K562 (cell line): ENCODE results near the gene KRT16. TPM values are rescaled to one million over a fixed set of nuclear protein-coding genes. Genes with fewer than 3 reads are reported as not detected.

Experiments
- ATAC-seq: fragments of 200-7000 bp; cut with Tn5 transposase; 3 replicates; pipeline ENCODE4 v1.9.1; 2020; ENCODE audit warnings: moderate library complexity
- BruUV-seq: library from RNA; stranded (reverse); fragments of 400-500 nt; replicated peaks from 2 replicates; lab custom pipeline; 2021; lab: Mats Ljungman, UMichigan
- CTCF ChIA-PET: fragments of 300-600 bp; formaldehyde crosslinking; extraction: SDS; loops from one replicate; lab custom pipeline; 2021; ENCODE audit warnings: low intra/inter-chr PET ratio; lab: Yijun Ruan, JAX
- POLR2A ChIA-PET: fragments of 300-600, 350-650 bp; sonication (Branson Sonifier 250); formaldehyde crosslinking; extraction: SDS; loops from one replicate; lab custom pipeline; 2021; ENCODE audit warnings: antibody characterized with exemption, inconsistent platforms; lab: Yijun Ruan, JAX
- DNase-seq, 4 experiments: peaks; one replicate each; pipeline versions ENCODE4 v3.0.0 to v3.0.0-alpha.2; 2011 to 2018; ENCODE audit warnings: low spot score in 3 of 4, mixed read lengths in 3 of 4; ENCODE audit errors: extremely low read depth in 1 of 4
- FAIRE-seq: peaks from 2 replicates; lab custom pipeline; 2011; peaks lifted over from hg19 to GRCh38; lab: Jason Lieb, UNC
- H2AFZ ChIP-seq: 2 replicates; pipeline ENCODE4 v1.6.0; 2011; ENCODE audit warnings: low read depth, low read length, control low read depth, inconsistent platforms
- H3K27ac ChIP-seq: fragments of 200-600 bp; 3 replicates; pipeline ENCODE4 v1.8.0; 2011; ENCODE audit warnings: low read depth, mild to moderate bottlenecking, control low read depth, inconsistent platforms, low read length, moderate library complexity, mixed read lengths; ENCODE audit errors: extremely low read depth
- H3K27me3 ChIP-seq, 2 experiments: fragments of 300-600 bp in 1 of 2; 2 replicates in 1 of 2; 3 replicates in 1 of 2; pipeline versions ENCODE4 v1.6.0 to v1.8.0; 2011; ENCODE audit warnings: inconsistent platforms in 2 of 2, low read length in 2 of 2, mild to moderate bottlenecking in 1 of 2, mixed read lengths in 1 of 2, moderate library complexity in 1 of 2; ENCODE audit not compliant: control insufficient read depth in 2 of 2, insufficient read depth in 2 of 2
- H3K36me3 ChIP-seq: fragments of 300-600 bp; 3 replicates; pipeline ENCODE4 v1.8.0; 2011; ENCODE audit warnings: mild to moderate bottlenecking, low read length, inconsistent platforms; ENCODE audit not compliant: control insufficient read depth, insufficient read depth
- H3K4me1 ChIP-seq, 2 experiments: fragments of 200-600 bp in 1 of 2; replicated peaks in 1 of 2; 2 replicates in 1 of 2; 3 replicates in 1 of 2; pipeline versions ENCODE4 v1.5.1 to v1.8.0; 2011; ENCODE audit warnings: inconsistent platforms in 2 of 2, low read length in 2 of 2, mild to moderate bottlenecking in 1 of 2, mixed read lengths in 1 of 2, moderate library complexity in 1 of 2; ENCODE audit not compliant: control insufficient read depth in 2 of 2, insufficient read depth in 2 of 2
- H3K4me2 ChIP-seq: 2 replicates; pipeline ENCODE4 v1.6.1; 2011; ENCODE audit warnings: low read length, control low read depth, inconsistent platforms, mixed read lengths; ENCODE audit not compliant: insufficient read depth
- H3K4me3 ChIP-seq: fragments of 200-600 bp; sonication (generic), shearing (Covaris generic); 2 replicates; pipeline ENCODE4 v1.5.1; 2016; ENCODE audit warnings: control low read depth, inconsistent platforms
- H3K79me2 ChIP-seq: fragments of 200-600 bp; 3 replicates; pipeline ENCODE4 v1.8.0; 2011; ENCODE audit warnings: low read length, inconsistent platforms; ENCODE audit not compliant: control insufficient read depth, insufficient read depth
- H3K9ac ChIP-seq, 2 experiments: 2 replicates each; pipeline versions ENCODE4 v1.6.0 to v1.6.1; 2011; ENCODE audit warnings: low read depth in 2 of 2, low read length in 2 of 2, control low read depth in 1 of 2, inconsistent platforms in 1 of 2, mild to moderate bottlenecking in 1 of 2, mixed read lengths in 1 of 2; ENCODE audit not compliant: insufficient read depth in 1 of 2
- H3K9me1 ChIP-seq: one replicate; pipeline ENCODE4 v1.6.0; 2011; ENCODE audit warnings: inconsistent platforms, mild to moderate bottlenecking, low read length, moderate library complexity; ENCODE audit not compliant: control insufficient read depth, insufficient read depth
- H3K9me3 ChIP-seq: replicated peaks from 2 replicates; pipeline ENCODE4 v1.5.1; 2011; ENCODE audit warnings: low read depth, low read length, inconsistent platforms; ENCODE audit not compliant: control insufficient read depth, insufficient read depth
- H4K20me1 ChIP-seq: replicated peaks from 2 replicates; pipeline ENCODE4 v1.6.1; 2011; ENCODE audit warnings: low read length, inconsistent platforms, mixed read lengths; ENCODE audit not compliant: control insufficient read depth, insufficient read depth
- ARHGAP35 ChIP-seq: fragments of 450-650 bp; IDR thresholded peaks from 2 replicates; pipeline ENCODE4 v1.6.1; 2018; ENCODE audit not compliant: partially characterized antibody
- CREB1 ChIP-seq, 2 experiments: sonication (generic) in 1 of 2; formaldehyde crosslinking in 1 of 2; IDR thresholded peaks; 2 replicates each; pipeline versions ENCODE4 v1.6.1 to v1.8.0; 2012 to 2022; ENCODE audit warnings: inconsistent platforms in 1 of 2, mild to moderate bottlenecking in 1 of 2, missing genetic modification reagents in 1 of 2, moderate library complexity in 1 of 2
- CTCF ChIP-seq, 3 experiments: IDR thresholded peaks in 2 of 3; conservative IDR thresholded peaks in 1 of 3; 2 replicates each; pipeline ENCODE4 v1.5.1; 2011 to 2012; ENCODE audit warnings: low read length in 3 of 3, mild to moderate bottlenecking in 3 of 3, control low read depth in 2 of 3, improper control_type of control experiment in 1 of 3, inconsistent platforms in 1 of 3, low read depth in 1 of 3, mixed read lengths in 1 of 3, moderate library complexity in 1 of 3; ENCODE audit not compliant: insufficient read depth in 2 of 3
- FOXA1 ChIP-seq: fragments of 450-650 bp; IDR thresholded peaks from 2 replicates; pipeline ENCODE4 v1.6.1; 2016; ENCODE audit warnings: mild to moderate bottlenecking, borderline replicate concordance
- HDAC1 ChIP-seq, 2 experiments: fragments of 450-650 bp; IDR thresholded peaks; 2 replicates each; pipeline ENCODE4 v1.6.1; 2016 to 2017; ENCODE audit warnings: inconsistent platforms in 1 of 2, mild to moderate bottlenecking in 1 of 2, moderate library complexity in 1 of 2
- HDAC6 ChIP-seq: IDR thresholded peaks from 2 replicates; pipeline ENCODE4 v1.6.1; 2012; ENCODE audit warnings: low read depth, mild to moderate bottlenecking, control low read depth, inconsistent platforms, low read length, moderate library complexity
- MCM5 ChIP-seq: fragments of 450-650 bp; IDR thresholded peaks from 2 replicates; pipeline ENCODE4 v1.6.1; 2016; ENCODE audit warnings: low read depth
- MYC ChIP-seq, 2 experiments: fragments of 250-450 bp in 1 of 2; sonication (Bioruptor Pico) in 1 of 2; IDR thresholded peaks; 2 replicates each; pipeline versions ENCODE4 v1.5.1 to v1.6.1; 2012 to 2021; ENCODE audit warnings: low read depth in 2 of 2, borderline replicate concordance in 1 of 2, improper control_type of control experiment in 1 of 2, low read length in 1 of 2, mild to moderate bottlenecking in 1 of 2, moderate library complexity in 1 of 2
- NFATC3 ChIP-seq: fragments of 450-650 bp; IDR thresholded peaks from 2 replicates; pipeline ENCODE4 v1.6.1; 2017; ENCODE audit warnings: mild to moderate bottlenecking
- PHB2 ChIP-seq: fragments of 450-650 bp; IDR thresholded peaks from 2 replicates; pipeline ENCODE4 v1.6.1; 2017; ENCODE audit warnings: low read depth
- PHF8 ChIP-seq: fragments of 200-600 bp; sonication (generic); IDR thresholded peaks from 2 replicates; pipeline ENCODE4 v1.6.1; 2012; ENCODE audit warnings: mixed run types, mild to moderate bottlenecking, inconsistent platforms, low read length, moderate library complexity, borderline replicate concordance
- RNF219 ChIP-seq: fragments of 250-450 bp; sonication (Bioruptor Pico); IDR thresholded peaks from 2 replicates; pipeline ENCODE4 v1.5.0; 2022; ENCODE audit warnings: mild to moderate bottlenecking
- SMARCA5 ChIP-seq: fragments of 450-650 bp; IDR thresholded peaks from 2 replicates; pipeline ENCODE4 v1.6.1; 2016
- ZNF512 ChIP-seq: IDR thresholded peaks from 2 replicates; pipeline ENCODE4 v1.6.1; 2016; ENCODE audit warnings: missing genetic modification characterization, missing compliant biosample characterization
- ZNF586 ChIP-seq: fragments of 450-650 bp; formaldehyde crosslinking; conservative IDR thresholded peaks from 2 replicates; pipeline ENCODE4 v1.4.0; 2020; ENCODE audit warnings: mild to moderate bottlenecking, moderate library complexity
- ZNF696 ChIP-seq: fragments of 250-450 bp; sonication (Bioruptor Pico); conservative IDR thresholded peaks from 2 replicates; pipeline ENCODE4 v1.4.0; 2020; ENCODE audit warnings: mild to moderate bottlenecking, moderate library complexity
- ZNF764 ChIP-seq: fragments of 250-450 bp; sonication (Bioruptor Pico); IDR thresholded peaks from 2 replicates; pipeline ENCODE4 v1.4.0; 2020; ENCODE audit warnings: low read depth, mild to moderate bottlenecking, moderate library complexity
- WGBS: fragments of 100-300 bp; shearing (Covaris generic); methylation state at CpG from one replicate; pipeline ENCODE4 v1.1.6; 2016; ENCODE audit warnings: low coverage, mixed read lengths; ENCODE audit not compliant: insufficient coverage; ENCODE audit errors: missing lambda C conversion rate; 5-methylcytosine and 5-hydroxymethylcytosine counted together
- in situ Hi-C: fragments of 300-500 bp; cut with MboI; formaldehyde crosslinking; loops from 4 replicates; pipeline ENCODE4 v1.15.0; 2018; ENCODE audit warnings: inconsistent platforms, mixed read lengths
- intact Hi-C: fragments of 100-400 bp; cut with micrococcal nuclease; formaldehyde crosslinking; loops from 2 replicates; pipeline ENCODE4 v1.14.2; 2022
- polyA plus RNA-seq, 8 experiments: library from polyadenylated mRNA; depleted of rRNA in 4 of 8; stranded (reverse) in 5 of 8; unstranded in 3 of 8; fragments of >200 nt; fragmentation: Nextera tagmentation in 2 of 8; fragmentation: Illumina TruSeq in 1 of 8; extraction: Ambion mirVana in 2 of 8; extraction: Trizol in 1 of 8; gene quantifications; 2 replicates each; pipeline versions ENCODE4 v1.2.1 to v1.2.3, GENCODE V29; 2011 to 2014; ENCODE audit warnings: inconsistent platforms in 1 of 8, missing spikeins in 1 of 8
- total RNA-seq, 7 experiments: library from RNA; depleted of rRNA in 6 of 7; stranded (reverse); fragments of >200 nt in 6 of 7; fragmentation: Illumina TruSeq in 2 of 7; extraction: Trizol in 2 of 7; gene quantifications; 2 replicates each; pipeline versions ENCODE4 v1.2.1 to v1.2.3, GENCODE V29; 2011 to 2021; ENCODE audit warnings: low replicate concordance in 1 of 7

Gene KRT16
- total and polyA plus RNA-seq, 9 of the 15 experiments (the other 6 are each of a cell fraction or from before 2014, with no cell fraction given): 0.04 TPM; not detected in 8

- TF ChIP-seq NFATC3 (no peak), PHB2 (no peak), PHF8 (no peak), HDAC1 (IDR thresholded peaks at IDR 0.05) (no peak), ZNF696 (CRISPR knock-in tag) (no peak), ZNF764 (CRISPR knock-in tag) (no peak), HDAC6 (no peak), ZNF586 (CRISPR knock-in tag) (no peak), RNF219 (CRISPR knock-in tag) (no peak), ZNF512 (tag) (no peak), MCM5 (no peak), FOXA1 (no peak), MYC (IDR thresholded peaks at IDR 0.05; ENCODE audit: low read depth, low read length) (no peak), MYC (CRISPR knock-in tag; IDR thresholded peaks at IDR 0.05; ENCODE audit: borderline replicate concordance, low read depth) (no peak), CTCF (IDR thresholded peaks at IDR 0.05 in 2 of 3, conservative IDR thresholded peaks at IDR 0.05 in 1 of 3; ENCODE audit: insufficient read depth in 2 of 3, low read depth in 1 of 3, low read length in 3 of 3) (no peak), ARHGAP35 (no peak), CREB1 (IDR thresholded peaks at IDR 0.05) (no peak), CREB1 (CRISPR knock-in tag; IDR thresholded peaks at IDR 0.05) (no peak), SMARCA5 (no peak)
- no TSS peak for BruUV-seq
- WGBS: 0% methylated on average over 1 of the region's 3 CpGs
- Histone ChIP-seq H3K9me3 (no peaks in the 10 kb centered on the region), H3K27me3 (peaks cover 20 to 23% of the 10 kb centered on the region in 2 experiments), H3K36me3 (no peaks in the 10 kb centered on the region), H3K4me2 (no peak overlapping the region), H3K9ac (peak overlapping the region in 1 of 2 experiments; percentile 20; a peak in 1 of 4 replicates), H3K79me2 (no peaks in the 10 kb centered on the region), H2AFZ (no peak overlapping the region), H3K4me1 (peaks cover 2 to 14% of the 10 kb centered on the region in 2 experiments; a peak in 3 of 5 replicates), H3K9me1 (no peaks in the 10 kb centered on the region), H4K20me1 (no peaks in the 10 kb centered on the region), H3K4me3 (no peak overlapping the region), H3K27ac (no peak overlapping the region)
- ChIA-PET CTCF (no interaction called here), POLR2A (interaction anchor here (0.7 kb wide), 1 partner anchor 9 kb away, joined by 3 read pairs; no protein-coding TSS in a partner anchor)
- ATAC-seq (no peak), FAIRE-seq (no peak), DNase-seq (no peak)
- intact Hi-C loops: no loop called here
- in situ Hi-C loops: no loop called here
These were observed 37.2 kb downstream of the KRT16 start for GRCh38 chr17:41575336-41575735.
